NCI-H1694 treated with DMSO at 0.1 percent for 48 hours (cell line): ENCODE data around the gene CELA1.

ENCODE experiments used
- DNase-seq: peaks from one replicate; lab custom pipeline; 2025; lab: John Stamatoyannopoulos, UW

CELA1 gene

DNA sequence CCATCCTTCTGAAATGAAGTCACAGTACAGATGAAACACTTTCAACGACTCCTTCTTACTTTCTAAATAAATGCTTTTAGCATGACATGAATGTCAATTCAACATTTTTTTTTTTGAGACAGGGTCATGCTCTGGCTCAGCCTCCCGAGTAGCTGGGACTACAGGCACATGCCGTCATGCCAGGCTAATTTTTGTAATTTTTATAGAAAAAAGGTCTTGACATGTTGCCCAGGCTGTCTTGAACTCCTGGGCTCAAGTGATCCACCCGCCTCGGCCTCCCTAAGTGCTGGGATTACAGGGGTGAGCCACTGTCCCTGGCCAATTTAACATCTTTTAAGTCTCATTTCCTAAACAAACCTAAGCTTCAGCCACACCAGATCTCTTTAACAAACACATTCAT is 28.4 kb upstream of the CELA1 start:
- DNase-seq = no peak

DNA sequence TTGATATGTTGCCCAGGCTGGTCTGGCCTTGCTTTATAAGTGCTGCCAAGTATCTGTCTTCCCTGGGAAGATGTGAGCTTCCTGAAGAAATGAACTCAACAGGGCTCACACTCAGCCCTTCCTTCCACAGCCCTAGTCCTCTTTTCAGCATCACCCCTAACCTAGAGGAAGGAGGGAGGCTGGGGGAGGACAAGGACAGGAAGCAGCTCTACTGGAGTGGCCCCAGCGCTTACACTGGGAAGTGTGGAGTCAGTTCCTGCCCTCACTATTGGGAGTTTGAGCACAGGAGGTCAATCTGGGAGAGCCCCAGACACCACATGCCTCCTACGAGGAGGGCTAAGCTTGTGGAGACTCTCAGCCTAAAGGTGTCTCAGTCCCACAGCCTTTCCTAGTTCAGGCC is 27.9 kb upstream of the CELA1 start:
- DNase-seq = no peak

- no peak for DNase-seq
Observed at GRCh38 chr12:51373187-51373586, 26.7 kb upstream of the CELA1 start.

DNA sequence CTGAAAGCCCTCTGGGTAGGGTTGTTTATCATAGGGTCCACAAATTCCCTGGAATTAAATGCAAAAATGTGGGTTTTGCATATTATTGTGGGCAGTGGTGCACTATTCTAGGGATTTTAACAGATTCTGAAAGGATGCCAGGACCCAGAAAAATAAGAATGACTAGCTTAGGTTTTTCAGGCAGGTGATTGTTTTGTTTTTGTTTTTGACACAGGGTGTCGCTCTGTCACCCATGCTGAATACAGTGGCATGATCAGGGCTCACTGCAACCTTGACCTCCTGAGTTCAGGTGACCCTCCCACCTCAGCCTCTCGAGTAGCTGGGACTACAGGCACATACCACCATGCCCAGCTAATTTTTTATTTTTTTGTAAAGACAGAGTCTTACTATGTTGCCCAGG is 25.5 kb upstream of the CELA1 start:
- DNase-seq = no peak

- no peak for DNase-seq
Observed at GRCh38 chr12:51371295-51371953, 24.9 kb upstream of the CELA1 start.

DNA sequence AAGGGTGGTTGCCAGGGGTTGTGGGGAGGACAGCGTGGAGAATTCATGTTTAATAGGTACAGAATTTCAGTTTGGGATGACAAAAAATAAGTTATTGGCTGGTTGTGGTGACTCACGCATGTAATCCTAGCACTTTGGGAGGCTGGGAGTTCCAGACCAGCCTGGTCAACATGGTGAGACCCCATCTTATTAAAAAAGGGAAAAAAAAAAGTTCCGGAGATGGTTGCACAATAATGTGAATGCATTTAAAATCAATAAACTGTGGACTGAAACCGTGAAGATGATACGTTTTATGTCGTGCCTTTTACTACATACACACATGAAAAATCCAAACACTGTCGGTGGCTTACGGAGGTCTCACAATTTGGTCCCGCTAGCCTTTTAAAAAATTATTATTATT is 24.2 kb upstream of the CELA1 start:
- DNase-seq = no peak

- DNase-seq = no peak
Observed at GRCh38 chr12:51369581-51369980, 23.1 kb upstream of the CELA1 start.

DNA sequence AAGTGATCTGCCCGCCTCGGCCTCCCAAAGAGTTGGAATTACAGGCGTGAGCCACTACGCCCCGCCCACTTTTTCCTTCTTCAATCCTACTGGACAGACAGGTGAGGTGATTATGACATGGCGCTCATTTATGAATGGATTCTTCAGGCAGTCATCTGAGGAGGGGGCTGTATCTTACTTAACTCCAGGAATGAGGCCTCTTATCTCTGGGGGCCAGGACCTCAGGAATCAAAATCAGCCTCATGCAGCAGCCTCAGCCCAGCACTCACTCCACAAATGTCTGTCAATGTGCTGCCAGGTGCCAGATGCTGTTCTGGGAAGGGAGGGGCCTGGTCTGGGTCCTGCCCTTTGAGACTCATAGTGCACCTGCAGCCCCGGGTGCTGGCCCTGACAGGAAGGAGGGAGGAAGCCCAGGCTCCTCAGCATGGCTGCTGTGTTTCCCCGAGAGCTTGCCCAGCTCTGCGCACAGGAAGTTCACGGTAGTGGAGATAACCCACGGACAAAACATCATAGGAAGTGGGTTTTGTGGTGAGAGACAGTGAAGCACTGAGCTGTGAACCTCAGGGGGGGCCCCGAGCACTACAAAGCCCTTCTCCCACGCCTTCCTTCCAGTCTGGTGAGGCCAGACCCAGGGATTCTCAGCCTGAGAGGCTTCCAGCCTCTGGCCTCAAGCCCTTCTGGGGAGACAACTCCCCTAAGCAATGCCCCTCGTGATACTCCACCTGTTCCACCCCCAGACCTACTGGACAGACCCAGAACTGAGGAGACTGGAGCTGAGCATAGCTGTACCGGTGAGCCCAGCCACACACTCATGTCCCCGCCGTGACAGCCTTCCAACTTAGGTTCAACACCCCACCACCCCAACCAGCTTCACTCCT is 22.4 kb upstream of the CELA1 start:
- no peak for DNase-seq

DNA sequence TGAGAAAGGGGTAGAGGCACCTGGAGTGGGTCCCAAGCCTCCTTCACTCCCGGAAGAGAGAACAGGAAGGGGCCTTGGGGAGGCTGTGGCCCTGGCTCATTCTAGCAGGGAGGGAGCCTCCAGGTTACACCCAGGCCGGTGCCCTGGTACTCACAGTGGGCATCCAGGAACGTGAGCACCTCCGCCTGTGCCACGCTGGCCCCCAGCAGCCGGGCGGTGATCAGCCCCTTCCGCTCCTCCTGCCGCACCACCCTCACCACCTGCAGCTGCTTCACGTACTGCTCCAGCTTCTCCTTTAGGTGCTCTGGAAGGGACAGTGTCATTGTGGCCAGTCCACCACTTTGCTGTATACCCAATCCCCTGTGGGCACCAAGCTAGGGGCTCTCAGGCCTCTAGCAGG is 18.8 kb upstream of the CELA1 start:
- no peak for DNase-seq

GRCh38 chr12:51364001-51364400 is 17.5 kb upstream of the CELA1 start:
- no peak for DNase-seq

GRCh38 chr12:51362747-51363342 is 16.4 kb upstream of the CELA1 start:
- no peak for DNase-seq

DNA sequence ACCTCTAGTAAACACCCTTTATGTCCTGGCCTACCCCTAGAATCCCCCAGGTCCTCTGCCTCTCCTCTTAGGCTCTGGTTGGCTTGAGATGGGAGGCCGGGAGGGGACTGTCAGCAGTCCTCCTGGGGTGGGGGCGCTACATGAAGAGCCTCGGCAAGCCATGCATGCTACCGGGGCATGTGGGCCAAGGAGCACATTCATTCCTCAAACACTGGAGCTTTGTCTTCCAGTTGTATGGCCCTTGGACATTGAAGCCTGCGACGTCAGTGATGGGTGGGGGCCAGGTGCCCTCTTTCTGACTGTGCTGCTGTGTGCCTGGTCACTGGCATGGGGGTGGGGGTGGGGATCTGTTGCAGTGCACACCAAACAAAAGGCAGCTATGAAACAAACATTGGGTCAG is 15.8 kb upstream of the CELA1 start:
- no peak for DNase-seq

- DNase-seq = no peak
Observed at GRCh38 chr12:51361161-51362016, 14.9 kb upstream of the CELA1 start.

DNA sequence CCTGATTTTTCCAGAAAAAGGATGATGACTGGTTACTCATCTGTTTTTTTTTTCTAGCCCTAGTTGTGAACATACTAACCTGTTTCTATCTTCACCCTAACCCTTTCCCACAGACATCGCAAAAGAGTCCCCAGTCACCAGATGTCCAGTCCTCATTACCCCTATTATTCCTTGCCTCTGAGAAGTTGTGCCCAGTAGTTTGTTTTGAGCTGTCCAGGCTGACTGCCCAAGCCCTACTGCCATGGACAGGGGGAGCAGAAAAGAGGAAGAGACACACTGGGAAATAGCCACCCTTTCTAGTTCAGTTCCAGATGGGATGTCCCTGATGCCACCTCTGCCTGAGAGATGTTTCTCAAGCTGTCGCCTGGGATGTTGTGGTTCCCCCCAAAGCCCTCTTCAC is 13.8 kb upstream of the CELA1 start:
- DNase-seq = no peak

- DNase-seq = no peak
Observed at GRCh38 chr12:51359851-51360250, 13.4 kb upstream of the CELA1 start.

DNA sequence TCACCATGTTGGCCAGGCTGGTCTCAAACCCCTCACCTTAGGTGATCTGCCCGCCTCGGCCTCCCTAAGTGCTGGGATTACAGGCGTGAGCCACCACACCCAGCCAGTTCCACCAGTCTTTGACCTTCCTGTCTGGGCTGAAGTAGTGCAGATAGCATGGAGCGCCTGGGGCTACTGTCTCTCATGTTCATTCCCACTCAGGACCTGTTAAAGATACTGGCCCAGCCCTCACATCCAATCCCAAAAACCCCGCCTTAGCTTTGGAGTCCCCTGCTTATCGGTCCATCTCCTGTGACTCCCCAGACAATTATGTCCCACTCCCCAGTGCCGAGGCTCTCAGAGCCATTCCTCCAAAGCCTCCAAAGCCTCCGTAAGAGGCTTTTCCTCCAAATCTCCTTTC is 12.0 kb upstream of the CELA1 start:
- no peak for DNase-seq

GRCh38 chr12:51357374-51358047 is 11.0 kb upstream of the CELA1 start:
- no peak for DNase-seq

DNA sequence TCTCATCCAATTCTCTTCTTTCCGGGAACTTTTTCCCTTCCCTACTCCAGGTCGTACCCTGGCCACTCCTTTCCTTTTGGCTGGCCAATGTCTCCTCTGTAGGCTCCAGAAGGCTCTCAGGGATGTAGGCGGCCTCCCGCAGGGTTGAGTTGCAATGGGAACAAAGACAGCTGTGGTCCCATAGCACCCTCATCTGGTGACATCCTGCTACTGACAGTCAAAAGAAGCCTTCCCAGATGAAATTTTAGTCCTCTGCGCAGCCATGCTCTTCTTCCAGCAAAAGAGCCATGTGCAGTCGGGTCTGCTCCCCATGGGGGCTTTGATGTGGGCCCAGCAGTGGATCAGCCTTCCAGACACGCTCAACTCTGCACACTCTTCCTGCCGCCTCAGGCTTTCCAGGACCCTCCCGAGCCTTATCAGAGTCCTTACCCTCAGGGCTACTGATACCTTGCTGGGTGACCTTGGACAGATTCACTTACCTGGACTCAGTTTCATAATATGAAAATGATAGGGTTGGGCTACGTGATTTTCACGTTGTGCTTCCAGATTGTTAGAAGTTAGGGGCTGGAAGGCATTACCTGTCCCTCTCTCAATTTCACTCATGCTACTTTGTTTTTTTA is 5.5 kb upstream of the CELA1 start:
- DNase-seq = peak; percentile 31

GRCh38 chr12:51349026-51349425 is 2.5 kb upstream of the CELA1 start:
- DNase-seq = no peak

GRCh38 chr12:51348116-51348515 is 1.6 kb upstream of the CELA1 start:
- DNase-seq = no peak

- no peak for DNase-seq
Observed at GRCh38 chr12:51345681-51346080, 798 bp downstream of the CELA1 start.
